Fibroblast of pulmonary artery (primary cell): ENCODE results near the gene AARS2.

ENCODE experiments used
- DNase-seq: peaks from one replicate; pipeline ENCODE4 v3.0.0-alpha.2; 2010; ENCODE audit warnings: low read depth
- H3K4me3 ChIP-seq: replicated peaks from 2 replicates; pipeline ENCODE4 v1.5.1; 2011; ENCODE audit warnings: low read depth, mild to moderate bottlenecking, control low read depth, low read length, moderate library complexity
- CTCF ChIP-seq: IDR thresholded peaks from 2 replicates; pipeline ENCODE4 v1.5.1; 2011; ENCODE audit warnings: mild to moderate bottlenecking, control low read depth, low read length, inconsistent platforms; ENCODE audit errors: missing control alignments

Gene AARS2

GRCh38 chr6:44257753-44258324 is 55.3 kb downstream of the AARS2 start:
- H3K4me3 ChIP-seq: peak overlapping the region; percentile 89
- no peak for TF ChIP-seq CTCF
- DNase-seq: no peak

- peak within 1 kb of the TSS; percentile 89 for H3K4me3 ChIP-seq
- DNase-seq: peak; percentile 73
- TF ChIP-seq CTCF: peak; percentile 15
Observed at GRCh38 chr6:44257025-44257752, 56.0 kb downstream of the AARS2 start, which contains the start of gene SLC35B2. Gene SLC35B2 (minus strand): TSS chr6:44257528. CDS start chr6:44257410, 118 bp downstream.

- TF ChIP-seq CTCF: no peak
- DNase-seq: no peak
Observed at GRCh38 chr6:44256775-44257024, 56.4 kb downstream of the AARS2 start.

GRCh38 chr6:44255871-44256774 is 57.0 kb downstream of the AARS2 start:
- no peak for DNase-seq
- TF ChIP-seq CTCF: no peak
- H3K4me3 ChIP-seq: peak overlapping the region; percentile 89

More at GRCh38 chr6:44256775-44257024, 56.4 kb downstream of the AARS2 start:
- peak overlapping the region; percentile 89 for H3K4me3 ChIP-seq

- no peak for TF ChIP-seq CTCF
- H3K4me3 ChIP-seq: no peak overlapping the region
- no peak for DNase-seq
Observed at GRCh38 chr6:44255105-44255808, 57.9 kb downstream of the AARS2 start.

GRCh38 chr6:44254191-44255104 is 58.7 kb downstream of the AARS2 start:
- no peak overlapping the region for H3K4me3 ChIP-seq
- no peak for DNase-seq
- TF ChIP-seq CTCF: no peak
